H1 (cell line): ENCODE measurements around the gene COL26A1. TPM values are rescaled to one million over a fixed set of nuclear protein-coding genes. Genes with fewer than 3 reads are reported as not detected.

Source experiments
- CTCF ChIA-PET: fragments of 300-600 bp; sonication (Branson Sonifier 250); formaldehyde crosslinking; loops from one replicate; lab custom pipeline; 2021; ENCODE audit not compliant: partially characterized antibody; lab: Charles Lee
- POLR2A ChIA-PET: fragments of 300-600 bp; sonication (Branson Sonifier 250); formaldehyde crosslinking; loops from one replicate; lab custom pipeline; 2021; ENCODE audit warnings: inconsistent platforms; ENCODE audit not compliant: partially characterized antibody; lab: Charles Lee
- DNase-seq, 2 experiments: peaks; one replicate each; pipeline versions ENCODE4 v3.0.0 to v3.0.0-alpha.2; 2010 to 2022; ENCODE audit warnings: low spot score in 2 of 2, low read depth in 1 of 2, mixed read lengths in 1 of 2
- FAIRE-seq: peaks from 2 replicates; lab custom pipeline; 2011; peaks lifted over from hg19 to GRCh38; lab: Jason Lieb, UNC
- H2AFZ ChIP-seq: 2 replicates; pipeline ENCODE4 v1.8.1; 2012; ENCODE audit warnings: low read length, inconsistent platforms
- H2AK5ac ChIP-seq: 2 replicates; pipeline ENCODE4 v1.6.1; 2013; ENCODE audit warnings: low read depth, low read length
- H2BK120ac ChIP-seq: replicated peaks from 2 replicates; pipeline ENCODE3; 2013; ENCODE audit warnings: low read depth, low read length, inconsistent platforms
- H2BK12ac ChIP-seq: 2 replicates; pipeline ENCODE4 v1.6.1; 2013; ENCODE audit warnings: low read depth, low read length
- H2BK15ac ChIP-seq: 2 replicates; pipeline ENCODE4 v1.6.1; 2013; ENCODE audit warnings: low read length
- H2BK20ac ChIP-seq: 2 replicates; pipeline ENCODE4 v1.6.1; 2013; ENCODE audit warnings: low read length
- H2BK5ac ChIP-seq: 2 replicates; pipeline ENCODE4 v1.6.1; 2013; ENCODE audit warnings: low read depth, low read length
- H3K14ac ChIP-seq: 2 replicates; pipeline ENCODE4 v1.6.1; 2013; ENCODE audit warnings: inconsistent platforms; ENCODE audit not compliant: insufficient read length
- H3K18ac ChIP-seq: 2 replicates; pipeline ENCODE4 v1.6.1; 2013; ENCODE audit warnings: low read length; ENCODE audit errors: extremely low read depth
- H3K23ac ChIP-seq: 2 replicates; pipeline ENCODE4 v1.6.1; 2013; ENCODE audit warnings: inconsistent platforms; ENCODE audit not compliant: insufficient read length
- H3K23me2 ChIP-seq: 2 replicates; pipeline ENCODE4 v1.6.1; 2013; ENCODE audit warnings: low read depth, low read length
- H3K27ac ChIP-seq: 2 replicates; pipeline ENCODE4 v1.6.1; 2011; ENCODE audit warnings: low read depth, low read length, inconsistent platforms
- H3K27me3 ChIP-seq, 4 experiments: replicated peaks in 1 of 4; 1 replicate in 1 of 4; 2 replicates in 3 of 4; pipeline versions ENCODE4 v1.6.1 to v1.8.1; 2011 to 2013; ENCODE audit warnings: low read length in 3 of 4, mild to moderate bottlenecking in 3 of 4, inconsistent platforms in 2 of 4, mixed read lengths in 2 of 4, moderate library complexity in 1 of 4; ENCODE audit not compliant: control insufficient read depth in 3 of 4, insufficient read depth in 3 of 4; ENCODE audit errors: extremely low read depth in 1 of 4
- H3K36me3 ChIP-seq, 4 experiments: 2 replicates each; pipeline versions ENCODE4 v1.6.1 to v1.8.1; 2011 to 2013; ENCODE audit warnings: mild to moderate bottlenecking in 4 of 4, low read length in 3 of 4, moderate library complexity in 2 of 4, control low read depth in 1 of 4, inconsistent platforms in 1 of 4; ENCODE audit not compliant: insufficient read depth in 4 of 4, control insufficient read depth in 2 of 4
- H3K4ac ChIP-seq: replicated peaks from 2 replicates; pipeline ENCODE3; 2013; ENCODE audit warnings: low read length, low read depth, mixed read lengths, inconsistent platforms; ENCODE audit not compliant: insufficient read length
- H3K4me1 ChIP-seq, 4 experiments: replicated peaks in 1 of 4; 1 replicate in 1 of 4; 2 replicates in 3 of 4; pipeline versions ENCODE4 v1.6.1 to v1.8.1; 2011 to 2013; ENCODE audit warnings: low read length in 3 of 4, inconsistent platforms in 2 of 4, mixed read lengths in 1 of 4; ENCODE audit not compliant: insufficient read depth in 4 of 4, control insufficient read depth in 3 of 4
- H3K4me2 ChIP-seq, 2 experiments: 2 replicates each; pipeline versions ENCODE4 v1.6.1 to v1.8.1; 2011 to 2013; ENCODE audit warnings: low read depth in 2 of 2, low read length in 2 of 2, control low read depth in 1 of 2, inconsistent platforms in 1 of 2, mild to moderate bottlenecking in 1 of 2; ENCODE audit not compliant: insufficient read depth in 1 of 2
- H3K4me3 ChIP-seq, 4 experiments: fragments of 200-600, 300-600 bp in 1 of 4; sonication (generic), shearing (Covaris generic), sonication (Bioruptor Twin) in 1 of 4; 2 replicates each; pipeline versions ENCODE4 v1.5.1 to v1.8.1; 2011 to 2016; ENCODE audit warnings: low read length in 4 of 4, low read depth in 3 of 4, control low read depth in 2 of 4, inconsistent platforms in 2 of 4, mild to moderate bottlenecking in 2 of 4, mixed read lengths in 1 of 4, moderate library complexity in 1 of 4; ENCODE audit not compliant: insufficient read depth in 2 of 4; ENCODE audit errors: extremely low read depth in 1 of 4
- H3K56ac ChIP-seq: replicated peaks from 2 replicates; pipeline ENCODE3; 2013; ENCODE audit warnings: low read depth, mild to moderate bottlenecking, mixed read lengths, low read length, inconsistent platforms; ENCODE audit not compliant: insufficient read length
- H3K79me1 ChIP-seq: 2 replicates; pipeline ENCODE4 v1.6.1; 2013; ENCODE audit warnings: low read depth, low read length, control low read depth
- H3K79me2 ChIP-seq, 2 experiments: 2 replicates each; pipeline versions ENCODE4 v1.6.1 to v1.8.1; 2012 to 2013; ENCODE audit warnings: low read length in 2 of 2, mild to moderate bottlenecking in 2 of 2, inconsistent platforms in 1 of 2; ENCODE audit not compliant: insufficient read depth in 2 of 2, control insufficient read depth in 1 of 2
- H3K9ac ChIP-seq, 4 experiments: replicated peaks in 1 of 4; 1 replicate in 1 of 4; 2 replicates in 3 of 4; pipeline versions ENCODE4 v1.6.1 to v1.8.1; 2011 to 2013; ENCODE audit warnings: low read depth in 3 of 4, low read length in 3 of 4, control low read depth in 2 of 4, mild to moderate bottlenecking in 2 of 4, moderate library complexity in 2 of 4, inconsistent platforms in 1 of 4; ENCODE audit errors: extremely low read depth in 1 of 4
- H3K9me3 ChIP-seq, 2 experiments: 2 replicates each; pipeline versions ENCODE4 v1.6.1 to v1.8.1; 2012 to 2013; ENCODE audit warnings: mild to moderate bottlenecking in 2 of 2, moderate library complexity in 2 of 2, control low read depth in 1 of 2, inconsistent platforms in 1 of 2, low read depth in 1 of 2, low read length in 1 of 2, mixed read lengths in 1 of 2; ENCODE audit not compliant: insufficient read depth in 2 of 2
- H4K20me1 ChIP-seq, 2 experiments: replicated peaks in 1 of 2; 2 replicates each; pipeline versions ENCODE3 to v1.8.1; 2011 to 2013; ENCODE audit warnings: inconsistent platforms in 2 of 2, low read length in 2 of 2, mild to moderate bottlenecking in 1 of 2; ENCODE audit not compliant: insufficient read depth in 2 of 2, control insufficient read depth in 1 of 2
- H4K5ac ChIP-seq: 2 replicates; pipeline ENCODE4 v1.6.1; 2013; ENCODE audit warnings: low read length, low read depth, mixed read lengths, inconsistent platforms; ENCODE audit not compliant: insufficient read length
- H4K8ac ChIP-seq: 2 replicates; pipeline ENCODE4 v1.8.0; 2013; ENCODE audit warnings: mild to moderate bottlenecking, moderate library complexity, low read length, inconsistent platforms; ENCODE audit not compliant: insufficient read depth; ENCODE audit errors: extremely low read depth
- H4K91ac ChIP-seq: replicated peaks from 2 replicates; pipeline ENCODE3; 2013; ENCODE audit warnings: low read length, mixed read lengths, inconsistent platforms; ENCODE audit not compliant: insufficient read length
- CEBPB ChIP-seq: IDR thresholded peaks from 2 replicates; pipeline ENCODE4 v1.6.1; 2012; ENCODE audit warnings: low read depth, low read length
- NANOG ChIP-seq: IDR thresholded peaks from 2 replicates; pipeline ENCODE4 v1.6.1; 2011; ENCODE audit warnings: low read length, low read depth, mild to moderate bottlenecking, inconsistent platforms; ENCODE audit not compliant: insufficient read depth, poor library complexity, severe bottlenecking
- WGBS, 2 experiments: shearing (Covaris generic) in 1 of 2; methylation state at CpG; one replicate each; pipeline versions ENCODE4 v1.1.6 to v1.1.7; 2013 to 2015; ENCODE audit warnings: low lambda C conversion rate in 2 of 2, mixed read lengths in 2 of 2, inconsistent platforms in 1 of 2, low coverage in 1 of 2, missing lambda C conversion rate in 1 of 2; ENCODE audit not compliant: insufficient replicate concordance in 2 of 2, insufficient coverage in 1 of 2, insufficient read length in 1 of 2; ENCODE audit errors: extremely low coverage in 1 of 2, missing lambda C conversion rate in 1 of 2; 5-methylcytosine and 5-hydroxymethylcytosine counted together
- long read RNA-seq, 2 experiments: library from RNA in 1 of 2; library from capped mRNA in 1 of 2; stranded (forward); transcript quantifications; one replicate each; pipeline ENCODE4 v2.0.0, GENCODE V29; 2021; ENCODE audit warnings: inconsistent platforms in 1 of 2
- polyA minus RNA-seq, 3 experiments: library from RNA; depleted of rRNA, polyadenylated mRNA; stranded (reverse); fragments of >200 nt; gene quantifications; 1 replicate in 2 of 3; 2 replicates in 1 of 3; pipeline ENCODE4 v1.2.3, GENCODE V29; 2011
- polyA plus RNA-seq, 7 experiments: library from polyadenylated mRNA; depleted of rRNA in 3 of 7; stranded (reverse) in 5 of 7; unstranded in 2 of 7; fragments of >200 nt in 5 of 7; fragments of 200-250 nt in 2 of 7; gene quantifications; 1 replicate in 5 of 7; 2 replicates in 1 of 7; 4 replicates in 1 of 7; pipeline versions ENCODE4 v1.2.1 to v1.2.3, GENCODE V29; 2011 to 2013; ENCODE audit warnings: missing spikeins in 2 of 7, mixed read lengths in 2 of 7
- total RNA-seq: library from RNA; stranded (reverse); fragmentation: NEBNext Ultra II Directional; extraction: Animal tissue kit (Norgen Biotek cat#: 25700); gene quantifications from 2 replicates; pipeline ENCODE4 v1.2.1, GENCODE V29; 2021

COL26A1 gene
- total RNA-seq (68.8 and 71.4 TPM in 2 replicates), polyA plus RNA-seq (2011; rRNA removed) (51.1 and 68.1 TPM in 2 replicates), polyA minus RNA-seq (2011; rRNA and poly(A)+ RNA removed) (17.5 and 19.5 TPM in 2 replicates)
- polyA plus RNA-seq (2011; cell fraction: cytosol; rRNA removed) = 64.7 TPM
- polyA plus RNA-seq (2011; cell fraction: nucleus; rRNA removed) = 90.6 TPM
- polyA plus RNA-seq (2012, experiment 1 of 2) = 53.7 to 60.1 TPM (median 59.5 TPM) in 4 replicates
- polyA plus RNA-seq (2012, experiment 2 of 2) = 54.5 TPM
- 95.9 TPM for polyA plus RNA-seq (2013, experiment 1 of 2)
- 94.8 TPM for polyA plus RNA-seq (2013, experiment 2 of 2)
- 29.7 TPM for polyA minus RNA-seq (2011; cell fraction: cytosol; rRNA and poly(A)+ RNA removed)
- 19.1 TPM for polyA minus RNA-seq (2011; cell fraction: nucleus; rRNA and poly(A)+ RNA removed)
- long read RNA-seq, experiment 1, partial matches to known transcripts = 92 of 104 reads
- long read RNA-seq, experiment 1, other reads (novel, unspliced or antisense) = 5 of 104 reads
- long read RNA-seq, experiment 2, partial matches to known transcripts = 0 of 2 reads
- long read RNA-seq, experiment 2, other reads (novel, unspliced or antisense) = 2 of 2 reads

DNA sequence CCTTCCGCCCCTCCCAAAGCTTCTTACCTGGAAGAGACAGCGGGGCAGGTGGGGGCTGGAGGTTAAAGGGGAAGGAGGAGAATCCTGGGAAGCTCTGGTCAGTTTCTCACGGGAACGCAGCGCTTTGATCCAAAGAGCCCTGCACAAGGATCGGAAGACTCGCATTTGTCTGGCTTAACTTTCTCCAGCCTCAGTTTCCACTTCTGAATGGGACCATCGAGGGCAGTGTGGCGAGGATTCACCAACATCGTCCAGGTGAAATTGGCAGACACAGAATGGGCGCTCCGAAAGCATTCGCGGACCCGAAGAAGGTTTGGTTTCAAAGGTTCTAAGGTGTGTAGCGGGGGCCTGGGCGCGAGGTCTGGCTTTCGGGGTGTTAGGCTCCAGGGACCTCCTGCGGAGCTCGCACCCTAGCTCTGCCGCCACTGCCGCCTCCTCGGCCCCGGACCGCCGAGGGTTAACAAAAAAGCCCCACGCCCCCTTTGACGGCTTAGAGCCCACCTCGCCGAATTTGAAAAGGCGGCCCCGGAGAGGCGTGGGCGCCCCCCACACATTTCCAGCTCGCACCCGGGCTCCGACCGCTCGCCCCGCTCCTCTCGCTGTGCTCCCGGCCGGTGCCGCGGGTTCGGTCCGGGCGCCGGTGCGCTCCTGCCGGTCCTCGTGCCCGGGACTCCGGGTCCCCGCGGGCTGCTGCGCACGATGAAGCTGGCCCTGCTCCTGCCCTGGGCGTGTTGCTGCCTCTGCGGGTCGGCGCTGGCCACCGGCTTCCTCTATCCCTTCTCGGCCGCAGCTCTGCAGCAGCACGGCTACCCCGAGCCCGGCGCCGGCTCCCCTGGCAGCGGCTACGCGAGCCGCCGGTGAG is at the start of gene COL26A1:
Gene COL26A1 (plus strand): TSS at position 542 of the 862 bp plus-strand sequence. CDS start 158 bp downstream, at position 700.
- peak within 1 kb of the TSS; percentile 87 for H2BK120ac ChIP-seq
- peak within 1 kb of the TSS; percentile 99 for H3K4ac ChIP-seq
- 0 out of 2 replicates have a peak within 1 kb of the TSS, but pooled peaks have one; percentile 48 for H2AK5ac ChIP-seq
- no peak within 1 kb of the TSS for H2BK15ac ChIP-seq
- H3K4me3 ChIP-seq = peak within 1 kb of the TSS; percentile 64 to 84 (median 73)
- H3K27ac ChIP-seq = peak within 1 kb of the TSS; percentile 86; the same call in 1 of the 2 replicates
- peak within 1 kb of the TSS; percentile 98 for H4K91ac ChIP-seq
- H3K79me1 ChIP-seq = peaks cover 3% of the 10 kb centered on the region
- H3K9ac ChIP-seq = peak within 1 kb of the TSS; percentile 75 to 94 (median 86)
- peak within 1 kb of the TSS; percentile 80; the same call in 1 of the 2 replicates for H2BK12ac ChIP-seq
- H4K5ac ChIP-seq = peak within 1 kb of the TSS; percentile 98
- ChIA-PET POLR2A (interaction anchor here (0.9 to 5.7 kb wide), 26 partner anchors 8 to 123 kb away, joined by 3 to 29 read pairs (median 6); partner anchors contain the start of gene IFT22), CTCF (interaction anchor here (0.7 to 36.0 kb wide), 14 partner anchors 11 to 693 kb away, joined by 3 to 728 read pairs (median 4); no protein-coding TSS in a partner anchor)
- no peaks in the 10 kb centered on the region; a peak in 1 of 7 replicates for H3K27me3 ChIP-seq
- no peaks in the 10 kb centered on the region for H3K9me3 ChIP-seq
- peak within 1 kb of the TSS; percentile 100 for H3K18ac ChIP-seq
- DNase-seq (peak in 1 of 2 experiments; percentile 75), FAIRE-seq (no peak)
- no peak within 1 kb of the TSS for H3K14ac ChIP-seq
- peak within 1 kb of the TSS; percentile 80 to 83 for H3K4me2 ChIP-seq
- no peak within 1 kb of the TSS for H2BK20ac ChIP-seq
- H2BK5ac ChIP-seq = peak within 1 kb of the TSS; percentile 90; the same call in 1 of the 2 replicates
- H3K4me1 ChIP-seq = no peaks in the 10 kb centered on the region; a peak in 1 of 7 replicates
- peak within 1 kb of the TSS; percentile 46 for H3K56ac ChIP-seq
- H4K20me1 ChIP-seq = peaks cover 0 to 2% of the 10 kb centered on the region in 2 experiments
- H4K8ac ChIP-seq = peak within 1 kb of the TSS; percentile 99
- peaks cover 0 to 32% of the 10 kb centered on the region in 2 experiments; a peak in 2 of 4 replicates for H3K79me2 ChIP-seq
- 4% methylated on average over 68 of the region's 76 CpGs; no CpG with 5 or more reads in 1 of the 2 experiments for WGBS, 2 experiments
- peaks cover 0 to 3% (median 0%) of the 10 kb centered on the region in 4 experiments; a peak in 1 of 8 replicates for H3K36me3 ChIP-seq
- peaks cover 5% of the 10 kb centered on the region for H3K23me2 ChIP-seq
- H2AFZ ChIP-seq = no peak within 1 kb of the TSS; the same call in 1 of the 2 replicates
- H3K23ac ChIP-seq = no peak within 1 kb of the TSS
- no peak for TF ChIP-seq NANOG
- TF ChIP-seq CEBPB = no peak
